Measurements from ENCODE around the gene FOXP1.

DNA sequence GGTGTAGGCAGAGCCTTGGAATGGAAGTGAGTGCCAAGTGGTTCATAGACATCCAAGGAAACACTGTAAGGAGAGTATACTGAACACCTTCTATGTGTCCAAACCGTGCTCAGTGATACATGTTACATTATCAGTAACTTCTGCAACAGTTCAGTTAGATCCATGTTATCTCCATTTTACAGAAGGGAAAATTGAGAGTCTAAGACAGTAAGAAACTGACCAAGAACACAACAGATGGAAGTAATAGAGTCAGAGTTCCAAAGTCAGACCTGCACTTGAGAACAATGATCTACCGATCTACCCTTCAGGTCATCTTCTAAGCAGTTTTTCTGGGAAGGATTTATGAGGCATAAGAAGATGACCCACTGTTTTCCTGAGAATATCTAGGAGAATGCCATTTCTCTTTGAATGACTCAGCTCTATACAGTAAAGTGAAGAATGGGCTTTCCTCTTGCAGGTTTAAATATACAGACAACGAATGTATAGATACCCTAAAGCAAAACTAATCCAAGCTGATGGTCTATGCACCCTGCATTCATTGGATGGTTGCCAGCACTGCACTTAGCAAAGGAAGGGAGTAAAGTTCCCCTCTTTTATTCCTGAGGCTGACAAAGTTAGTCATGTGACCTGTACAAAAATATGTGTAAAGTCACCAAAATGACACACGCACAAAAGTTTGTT, 667.0 kb downstream of the FOXP1 start:
- TF ChIP-seq EP300 (IDR thresholded peaks at IDR 0.05) (no peak), POLR2A (IDR thresholded peaks at IDR 0.05) (no peak), POLR2AphosphoS5 (IDR thresholded peaks at IDR 0.05) (no peak)
- TF ChIP-seq, protein P1, sequence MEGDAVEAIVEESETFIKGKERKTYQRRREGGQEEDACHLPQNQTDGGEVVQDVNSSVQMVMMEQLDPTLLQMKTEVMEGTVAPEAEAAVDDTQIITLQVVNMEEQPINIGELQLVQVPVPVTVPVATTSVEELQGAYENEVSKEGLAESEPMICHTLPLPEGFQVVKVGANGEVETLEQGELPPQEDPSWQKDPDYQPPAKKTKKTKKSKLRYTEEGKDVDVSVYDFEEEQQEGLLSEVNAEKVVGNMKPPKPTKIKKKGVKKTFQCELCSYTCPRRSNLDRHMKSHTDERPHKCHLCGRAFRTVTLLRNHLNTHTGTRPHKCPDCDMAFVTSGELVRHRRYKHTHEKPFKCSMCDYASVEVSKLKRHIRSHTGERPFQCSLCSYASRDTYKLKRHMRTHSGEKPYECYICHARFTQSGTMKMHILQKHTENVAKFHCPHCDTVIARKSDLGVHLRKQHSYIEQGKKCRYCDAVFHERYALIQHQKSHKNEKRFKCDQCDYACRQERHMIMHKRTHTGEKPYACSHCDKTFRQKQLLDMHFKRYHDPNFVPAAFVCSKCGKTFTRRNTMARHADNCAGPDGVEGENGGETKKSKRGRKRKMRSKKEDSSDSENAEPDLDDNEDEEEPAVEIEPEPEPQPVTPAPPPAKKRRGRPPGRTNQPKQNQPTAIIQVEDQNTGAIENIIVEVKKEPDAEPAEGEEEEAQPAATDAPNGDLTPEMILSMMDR (IDR thresholded peaks at IDR 0.05): no peak
